HG03095 (cell line): ENCODE results near the gene CCDC68.
A peak's percentile ranks its signal among the peaks of the same experiment; 100 is the strongest.

Source experiments
- ATAC-seq: cut with Tn5 transposase; IDR thresholded peaks from one replicate; pipeline ENCODE4 v1.9.1; 2021; ENCODE audit warnings: moderate library complexity; ENCODE audit not compliant: unreplicated experiment

The CCDC68 gene

GRCh38 chr18:54961868-54962267 lies 2.6 kb upstream of the CCDC68 start:
- no peak for ATAC-seq

- ATAC-seq: no peak
Measured at GRCh38 chr18:54961016-54961423, 1.8 kb upstream of the CCDC68 start.

DNA sequence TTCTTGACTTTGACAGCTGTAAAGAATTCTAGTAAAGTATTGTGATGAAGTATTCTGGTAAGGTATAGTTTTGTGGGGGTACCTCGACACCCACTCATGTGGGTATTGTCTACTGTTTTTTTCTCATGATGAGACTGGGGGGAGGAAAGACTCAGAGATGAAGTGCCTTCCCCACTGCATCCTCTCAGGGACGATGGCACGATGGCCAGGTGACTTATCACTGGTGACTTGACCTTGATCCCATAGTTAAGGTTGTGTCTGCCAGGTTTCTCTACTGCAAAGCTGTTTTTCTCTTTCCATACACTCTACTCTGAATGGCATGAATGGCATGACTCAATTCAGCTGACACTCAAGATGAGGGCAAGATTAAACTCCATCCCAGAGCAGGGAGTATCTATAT lies 936 bp upstream of the CCDC68 start:
- ATAC-seq: no peak

DNA sequence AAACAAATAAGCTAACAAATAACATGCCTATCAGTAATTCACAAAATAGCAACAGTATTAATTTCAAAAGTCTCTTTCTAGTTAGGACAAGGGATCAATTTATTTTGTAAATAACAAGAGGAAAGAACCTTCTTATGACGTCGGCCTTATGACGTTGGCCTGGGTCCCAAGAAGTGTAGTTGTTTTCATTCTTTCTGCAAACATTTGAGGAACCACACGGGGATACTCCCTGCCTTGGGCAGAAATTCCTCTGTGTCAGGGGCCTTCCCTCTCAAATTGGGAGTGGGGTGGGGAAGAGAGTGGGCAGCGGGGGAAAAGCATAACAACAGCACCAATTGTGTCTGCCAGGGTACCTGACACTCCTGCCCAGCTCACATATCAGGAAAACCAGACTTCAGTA lies 1.3 kb downstream of the CCDC68 start:
- no peak for ATAC-seq

GRCh38 chr18:54957296-54957832 lies 1.9 kb downstream of the CCDC68 start:
- no peak for ATAC-seq

GRCh38 chr18:54956506-54956905 lies 2.8 kb downstream of the CCDC68 start:
- no peak for ATAC-seq

- no peak for ATAC-seq
Measured at GRCh38 chr18:54952026-54952425, 7.2 kb downstream of the CCDC68 start.

DNA sequence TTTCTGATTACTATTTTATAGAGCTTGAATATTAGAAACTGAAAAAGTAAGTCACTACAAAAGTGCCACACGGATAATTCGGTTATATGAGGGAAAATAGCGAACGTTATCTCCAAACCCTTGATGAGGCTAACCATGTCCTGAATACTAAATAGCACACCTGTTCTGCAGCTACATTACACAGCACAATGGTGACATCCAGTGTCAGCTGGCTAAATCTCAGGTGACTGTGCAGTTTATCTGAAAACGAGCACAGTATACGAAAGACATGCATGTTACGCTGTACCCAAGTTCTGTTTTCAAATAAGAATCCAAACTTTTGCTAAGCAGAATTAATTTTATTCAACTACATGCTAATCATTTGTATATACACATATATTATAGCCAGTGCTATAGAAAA lies 9.0 kb downstream of the CCDC68 start:
- no peak for ATAC-seq

DNA sequence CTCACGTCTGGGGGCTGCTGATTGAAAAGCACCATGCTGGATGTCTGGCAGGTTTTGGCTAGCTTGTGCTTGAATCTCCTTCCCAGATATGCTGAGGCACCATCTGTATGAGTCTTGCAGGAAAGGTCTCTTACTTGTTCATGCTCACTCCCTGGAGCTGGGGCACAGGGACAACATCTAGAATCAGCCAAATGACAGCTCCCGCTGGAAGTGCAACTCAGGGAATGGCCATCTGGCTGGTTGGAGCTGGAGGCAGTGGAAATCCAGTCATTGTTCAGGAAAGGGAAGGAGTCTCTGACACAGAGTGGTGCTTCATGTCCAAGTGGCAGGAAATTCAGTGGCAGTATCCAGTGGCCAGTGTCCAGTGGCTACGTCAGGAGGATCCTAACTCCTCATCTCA lies 9.7 kb downstream of the CCDC68 start:
- ATAC-seq: no peak

DNA sequence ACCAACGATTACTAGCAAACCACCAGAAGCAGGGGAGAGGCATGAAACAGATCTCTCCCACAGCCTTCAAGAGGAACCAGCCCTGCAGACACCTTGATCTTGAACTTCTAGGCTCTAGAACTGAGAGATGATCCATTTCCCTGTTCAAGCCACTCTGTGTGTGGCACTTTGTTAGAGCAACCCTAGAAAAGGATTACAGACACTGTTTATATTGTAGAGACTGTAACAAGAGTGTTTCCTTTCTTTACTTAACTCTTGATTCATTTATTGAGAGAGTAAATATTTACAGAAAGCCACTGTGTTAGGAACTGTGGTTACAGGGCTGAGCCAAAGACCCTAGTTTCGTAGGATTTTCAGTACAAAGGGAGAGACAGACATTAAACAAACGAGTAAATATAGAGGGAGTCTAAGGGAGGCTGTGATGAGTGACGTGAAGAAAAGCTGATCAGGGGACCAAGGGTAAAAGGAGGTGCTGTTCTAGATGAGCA lies 10.9 kb downstream of the CCDC68 start:
- no peak for ATAC-seq

DNA sequence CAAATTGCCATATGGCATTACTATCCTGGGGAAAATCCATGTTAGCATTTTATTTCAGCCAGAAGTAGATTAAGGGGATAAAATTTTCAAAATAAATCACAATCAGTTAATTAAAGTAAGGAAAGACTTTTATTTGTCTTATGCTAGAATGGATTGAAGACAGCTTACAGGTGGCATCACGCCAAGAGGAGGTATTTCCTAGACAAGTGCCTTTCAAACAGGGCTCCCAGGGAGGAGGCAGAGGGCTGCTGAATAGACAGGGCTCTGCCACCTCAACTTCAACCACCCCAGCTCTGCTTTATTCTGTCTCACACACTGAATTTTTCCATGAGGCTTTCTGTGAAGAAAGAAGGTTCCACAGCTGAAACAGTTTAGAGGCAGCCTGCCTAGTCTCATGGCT lies 12.2 kb downstream of the CCDC68 start:
- ATAC-seq: no peak

GRCh38 chr18:54946149-54946581 lies 13.1 kb downstream of the CCDC68 start:
- peak; percentile 73 for ATAC-seq

DNA sequence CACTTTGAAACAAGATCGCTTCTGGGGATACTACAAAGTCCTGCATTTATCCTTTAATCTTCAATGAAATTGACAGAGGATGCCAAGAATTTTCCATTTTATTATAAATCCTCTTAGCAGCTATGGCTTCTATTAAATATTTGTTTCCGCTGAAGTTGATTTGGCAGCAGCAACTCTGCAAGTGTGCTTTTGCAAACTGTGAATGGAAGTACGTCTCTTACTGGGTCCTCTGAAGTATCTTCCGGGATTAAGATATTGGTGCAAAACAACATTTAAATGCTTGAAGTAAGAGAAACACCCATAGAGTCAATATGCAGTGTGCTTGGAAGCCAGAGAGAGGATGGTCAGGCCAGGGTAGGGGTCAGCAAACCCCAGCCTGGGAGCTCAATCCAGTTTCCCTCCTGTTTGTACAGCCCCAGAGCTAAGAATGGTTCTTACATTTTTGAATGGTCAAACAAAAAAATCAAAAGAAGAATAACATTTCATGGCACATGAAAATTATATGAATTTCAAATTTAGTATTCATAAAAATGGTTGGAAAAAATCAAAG lies 13.6 kb downstream of the CCDC68 start:
- no peak for ATAC-seq

GRCh38 chr18:54942569-54942968 lies 16.7 kb downstream of the CCDC68 start:
- no peak for ATAC-seq

DNA sequence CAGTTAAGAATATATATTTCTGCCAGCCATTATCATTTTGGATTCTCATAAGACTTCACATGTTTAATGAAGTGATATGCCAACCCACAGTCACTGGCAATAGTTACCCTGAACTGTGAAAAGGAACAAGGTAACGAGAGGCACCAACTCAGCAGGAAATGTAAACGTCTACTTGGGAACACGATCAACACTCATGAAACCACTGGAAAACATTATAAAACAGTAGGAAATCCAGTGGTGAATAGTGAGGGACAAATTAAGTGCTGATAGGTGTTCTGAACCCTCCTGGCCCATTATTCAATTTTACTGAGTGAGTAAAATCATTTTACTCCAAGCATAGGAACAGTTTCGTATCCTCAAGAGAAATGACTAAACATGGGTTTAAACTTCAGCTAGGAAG lies 17.1 kb downstream of the CCDC68 start:
- no peak for ATAC-seq

DNA sequence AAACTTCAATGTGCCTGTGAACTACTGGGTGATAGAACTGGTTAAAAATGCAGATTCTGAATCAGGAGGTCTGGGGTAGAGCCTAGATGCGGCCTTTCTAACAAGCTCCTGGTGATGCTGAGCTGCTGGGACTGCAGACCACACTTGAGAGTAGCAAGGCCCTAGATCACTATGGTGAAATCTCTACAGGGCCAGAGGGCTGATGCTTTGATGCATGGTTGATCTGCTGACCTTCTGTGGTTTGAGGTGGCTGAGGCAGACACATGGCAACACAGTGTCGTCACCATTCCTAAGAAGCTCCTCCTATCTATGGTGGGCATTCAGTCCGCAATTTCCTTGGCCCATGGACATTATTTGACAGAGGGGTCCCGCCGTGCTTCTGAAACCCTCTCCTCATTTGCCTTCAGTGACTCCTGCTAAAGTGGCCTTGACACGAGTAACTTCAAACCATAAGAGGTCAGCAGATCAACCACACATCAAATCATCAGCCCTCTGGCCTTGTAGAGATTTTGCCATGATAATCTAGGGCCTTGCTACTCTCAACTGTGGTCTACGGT lies 19.8 kb downstream of the CCDC68 start:
- ATAC-seq: no peak

GRCh38 chr18:54938506-54938905 lies 20.8 kb downstream of the CCDC68 start:
- ATAC-seq: no peak

DNA sequence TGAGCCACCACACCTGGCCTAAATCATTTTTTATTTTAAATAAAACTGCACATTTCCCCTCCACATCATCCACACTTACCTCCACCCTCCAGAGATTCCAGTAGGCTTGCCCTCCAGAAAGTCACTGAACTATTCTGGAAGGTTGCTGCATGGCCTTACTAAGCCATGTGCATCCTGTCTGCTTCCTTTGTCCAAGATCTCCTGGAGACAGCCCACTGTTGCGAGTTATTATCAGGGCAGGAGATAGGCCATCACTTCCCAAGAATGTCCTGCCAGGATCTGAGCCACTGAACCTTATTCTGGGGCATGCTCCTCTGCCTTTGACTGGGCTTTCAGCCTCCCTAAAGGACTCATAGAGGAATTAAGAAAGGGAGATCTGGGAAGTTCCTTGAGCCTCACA lies 26.8 kb downstream of the CCDC68 start:
- no peak for ATAC-seq

- no peak for ATAC-seq
Measured at GRCh38 chr18:54931152-54931551, 28.1 kb downstream of the CCDC68 start.

- ATAC-seq: no peak
Measured at GRCh38 chr18:54928236-54928635, 31.0 kb downstream of the CCDC68 start.

DNA sequence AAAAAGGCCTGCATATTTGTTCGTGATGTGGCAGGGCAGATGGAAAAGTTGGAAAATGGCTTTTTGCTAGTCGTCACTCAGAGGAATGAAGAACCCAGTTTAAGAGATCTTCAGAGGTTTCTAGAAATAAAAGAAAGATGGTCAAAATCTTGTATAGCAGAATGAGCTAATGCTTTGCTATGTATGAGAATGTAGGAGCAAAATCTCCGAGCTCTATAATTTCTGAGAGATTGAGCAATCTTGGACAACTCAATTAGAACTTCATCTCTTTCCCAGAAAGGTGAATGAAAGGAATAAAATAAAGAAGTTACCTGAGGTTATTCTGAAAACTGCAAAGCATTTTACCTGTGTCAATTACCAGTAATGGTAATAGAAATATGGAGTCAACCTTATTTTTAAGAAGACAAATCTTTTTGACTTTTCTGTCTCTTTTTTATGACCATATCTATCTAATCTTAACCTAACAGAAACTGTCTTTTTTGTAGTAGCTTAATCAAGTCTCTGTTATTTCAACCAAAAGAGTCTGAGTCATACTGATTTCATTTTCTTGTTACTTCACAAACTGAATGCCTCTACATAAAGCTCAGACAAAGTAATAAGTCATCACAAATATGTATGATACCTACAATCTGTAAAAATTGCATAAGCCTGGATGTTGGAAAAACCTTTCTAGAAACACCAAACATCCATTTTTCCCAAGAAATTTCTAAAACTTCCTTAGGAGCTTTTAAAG lies 32.5 kb downstream of the CCDC68 start:
- no peak for ATAC-seq

GRCh38 chr18:54924948-54925347 lies 34.3 kb downstream of the CCDC68 start:
- no peak for ATAC-seq
